Skeletal muscle tissue (tissue), 4 donors: ENCODE measurements around the gene APOL4. TPM values are rescaled to one million over a fixed set of nuclear protein-coding genes. Genes with fewer than 3 reads are reported as not detected.
A peak's percentile ranks its signal among the peaks of the same experiment; 100 is the strongest.
"Not testable (repeated sequence)": the region's sequence is repeated elsewhere in the genome, so short reads cannot be mapped to it uniquely, and the experiment has no call there.

Source experiments
- H3K27ac ChIP-seq: one replicate; pipeline ENCODE4 v1.7.0; 2013; ENCODE audit warnings: mild to moderate bottlenecking, low read depth, low read length, inconsistent platforms
- H3K27me3 ChIP-seq, 3 donors: one replicate each; pipeline ENCODE4 v1.7.0; 2013; ENCODE audit warnings: low read length in 3 of 3; ENCODE audit not compliant: control insufficient read depth in 3 of 3, insufficient read depth in 3 of 3
- H3K36me3 ChIP-seq, 3 donors: one replicate each; pipeline ENCODE4 v1.7.0; 2013; ENCODE audit warnings: low read length in 3 of 3; ENCODE audit not compliant: control insufficient read depth in 3 of 3, insufficient read depth in 3 of 3
- H3K4me1 ChIP-seq, 3 donors: one replicate each; pipeline ENCODE4 v1.7.0; 2013; ENCODE audit warnings: low read length in 3 of 3, mild to moderate bottlenecking in 3 of 3; ENCODE audit not compliant: control insufficient read depth in 3 of 3, insufficient read depth in 3 of 3
- H3K4me3 ChIP-seq, 3 donors: one replicate each; pipeline ENCODE4 v1.7.0; 2013; ENCODE audit warnings: low read length in 3 of 3
- H3K9ac ChIP-seq, 3 donors: one replicate each; pipeline ENCODE4 v1.7.0; 2013; ENCODE audit warnings: low read length in 3 of 3, mild to moderate bottlenecking in 3 of 3, moderate library complexity in 2 of 3, low read depth in 1 of 3
- H3K9me3 ChIP-seq, 3 donors: one replicate each; pipeline ENCODE4 v1.7.0; 2013; ENCODE audit warnings: low read length in 3 of 3; ENCODE audit not compliant: control insufficient read depth in 3 of 3
- total RNA-seq: library from RNA; depleted of rRNA; stranded (reverse); fragments of >200 nt; gene quantifications from one replicate; pipeline ENCODE4 v1.2.3, GENCODE V29; 2014
- donor health status: Osteomylitis.

Gene APOL4, protein sequence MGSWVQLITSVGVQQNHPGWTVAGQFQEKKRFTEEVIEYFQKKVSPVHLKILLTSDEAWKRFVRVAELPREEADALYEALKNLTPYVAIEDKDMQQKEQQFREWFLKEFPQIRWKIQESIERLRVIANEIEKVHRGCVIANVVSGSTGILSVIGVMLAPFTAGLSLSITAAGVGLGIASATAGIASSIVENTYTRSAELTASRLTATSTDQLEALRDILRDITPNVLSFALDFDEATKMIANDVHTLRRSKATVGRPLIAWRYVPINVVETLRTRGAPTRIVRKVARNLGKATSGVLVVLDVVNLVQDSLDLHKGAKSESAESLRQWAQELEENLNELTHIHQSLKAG
- 21.4 TPM for total RNA-seq

DNA sequence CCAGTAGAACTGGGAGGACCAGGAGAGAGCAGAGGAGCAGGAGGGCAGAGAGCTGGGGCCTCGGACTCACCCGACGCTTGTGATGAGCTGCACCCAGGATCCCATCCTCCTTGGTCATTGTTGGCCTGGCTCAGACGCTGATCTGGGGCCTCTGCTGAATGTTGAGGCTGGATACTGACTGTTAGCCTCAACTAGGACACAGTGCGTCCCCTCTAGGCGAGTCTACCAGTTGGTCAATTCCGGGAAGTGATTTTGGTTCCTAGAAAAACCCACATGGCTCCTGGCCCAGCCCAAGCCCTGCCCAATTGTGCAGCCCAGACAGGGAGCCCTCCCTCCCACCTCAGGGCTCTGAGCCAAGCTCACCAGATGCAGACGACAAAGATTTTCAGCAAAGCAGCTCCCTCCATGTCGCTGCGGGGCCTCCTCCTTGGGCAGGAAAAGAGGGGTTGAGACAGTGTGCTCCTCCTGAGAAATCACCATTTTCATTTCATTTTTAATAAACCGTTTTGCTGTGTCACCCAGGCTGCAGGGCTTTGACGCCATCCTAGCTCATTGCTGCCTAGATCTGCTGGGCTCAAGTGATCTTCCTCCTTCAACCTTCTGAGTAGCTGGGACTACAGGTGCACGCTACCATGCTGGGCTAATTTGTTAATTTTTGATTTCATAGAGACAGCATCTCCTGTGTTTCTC, at the start of gene APOL4:
Gene APOL4, minus strand, starts transcription at position 180 of the 690 bp plus-strand sequence. Its CDS starts 75 bp downstream, at position 105.
- Histone ChIP-seq H3K4me3 (peak within 1 kb of the TSS in 2 of 3 donors; percentile 52 to 54), H3K9ac (peak within 1 kb of the TSS in 2 of 3 donors; percentile 8 to 38), H3K36me3 (no peaks in the 10 kb centered on the region), H3K4me1 (peaks cover 22 to 34% (median 31%) of the 10 kb centered on the region in 3 donors), H3K9me3 (no peaks in the 10 kb centered on the region), H3K27ac (peak within 1 kb of the TSS; percentile 64), H3K27me3 (no peaks in the 10 kb centered on the region)

DNA sequence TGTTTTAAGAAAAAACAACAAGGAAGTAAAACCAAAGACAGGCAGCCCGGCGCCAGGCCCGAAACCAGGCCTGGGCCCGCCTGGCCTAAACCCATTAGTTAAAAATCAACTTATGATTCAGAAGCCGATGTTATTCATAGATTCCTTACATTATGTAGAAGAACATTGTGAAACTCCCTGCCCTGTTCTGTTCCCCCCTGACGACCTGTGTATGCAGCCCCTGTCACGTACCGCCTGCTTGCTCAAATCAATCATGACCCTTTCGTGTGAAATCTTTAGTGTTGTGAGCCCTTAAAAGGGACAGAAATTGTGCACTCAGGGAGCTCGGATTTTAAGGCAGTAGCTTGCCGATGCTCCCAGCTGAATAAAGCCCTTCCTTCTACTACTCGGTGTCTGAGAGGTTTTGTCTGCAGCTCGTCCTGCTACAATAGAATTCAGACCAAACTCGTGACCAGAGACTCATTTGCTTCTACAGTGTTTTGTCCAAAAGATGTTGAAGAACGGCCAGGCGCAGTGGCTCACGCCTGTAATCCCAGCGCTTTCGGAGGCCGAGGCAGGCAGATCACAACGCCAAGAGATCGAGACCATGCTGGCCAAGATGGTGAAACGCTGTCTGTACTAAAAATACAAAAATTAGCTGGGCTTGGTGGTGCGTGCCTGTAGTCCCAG, 48.8 kb upstream of the APOL4 start:
- not testable (repeated sequence) for H3K9me3 ChIP-seq, H3K4me3 ChIP-seq, H3K9ac ChIP-seq, H3K27ac ChIP-seq, H3K36me3 ChIP-seq, H3K27me3 ChIP-seq
- H3K4me1 ChIP-seq, result peaks cover 19 to 27% (median 25%) of the 10 kb centered on the region in 3 donors

DNA sequence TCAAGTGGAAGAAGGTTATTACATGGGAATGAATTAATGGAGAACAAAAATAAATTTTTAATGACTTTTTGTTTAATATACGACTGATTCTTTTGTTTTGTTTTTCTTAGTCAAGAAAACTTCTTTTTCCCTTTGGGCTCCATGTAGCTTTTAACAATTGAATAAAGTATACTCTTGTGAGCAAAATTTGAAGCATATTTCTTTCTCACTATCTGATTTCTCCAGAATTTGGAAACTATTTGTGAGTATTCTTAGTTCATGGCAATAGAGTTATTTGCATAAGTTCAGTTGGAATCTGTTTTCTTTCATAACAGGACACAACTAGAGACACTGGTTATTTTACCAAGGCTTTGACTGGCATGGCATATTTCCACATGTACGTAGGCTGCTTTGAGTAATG, 47.6 kb upstream of the APOL4 start:
- peaks cover 21 to 25% (median 24%) of the 10 kb centered on the region in 3 donors for H3K4me1 ChIP-seq
- no peak overlapping the region for H3K4me3 ChIP-seq
- H3K9me3 ChIP-seq, result no peaks in the 10 kb centered on the region

DNA sequence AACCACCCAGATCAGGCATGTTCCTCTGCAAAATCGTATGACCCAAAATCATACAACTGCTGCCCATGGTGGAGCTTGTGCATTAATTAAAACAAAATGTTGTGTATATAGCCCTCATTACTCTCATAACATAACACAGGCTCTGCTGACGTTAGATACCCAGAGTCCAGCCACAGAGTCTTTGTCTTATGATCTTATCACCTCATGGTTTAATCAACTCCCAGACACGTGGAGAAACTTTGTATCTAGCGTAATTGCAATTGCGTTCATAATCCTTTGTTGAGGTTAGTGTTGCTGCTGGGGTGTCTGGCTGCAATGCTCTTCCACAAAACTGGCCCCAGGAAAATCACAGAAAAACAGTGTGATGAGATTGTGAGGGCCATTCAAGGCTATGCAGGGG, 46.3 kb upstream of the APOL4 start:
- no peak overlapping the region for H3K4me3 ChIP-seq
- no peaks in the 10 kb centered on the region for H3K9me3 ChIP-seq
- no peak overlapping the region for H3K27ac ChIP-seq
- no peaks in the 10 kb centered on the region for H3K27me3 ChIP-seq
- H3K36me3 ChIP-seq, result no peaks in the 10 kb centered on the region
- peaks cover 18 to 26% (median 25%) of the 10 kb centered on the region in 3 donors for H3K4me1 ChIP-seq
- H3K9ac ChIP-seq, result no peak overlapping the region

More for the DNA sequence above, 47.6 kb upstream of the APOL4 start:
- peaks cover 0 to 3% (median 0%) of the 10 kb centered on the region in 3 donors for H3K27me3 ChIP-seq
- H3K36me3 ChIP-seq, result no peaks in the 10 kb centered on the region
- no peak overlapping the region for H3K27ac ChIP-seq
- no peak overlapping the region for H3K9ac ChIP-seq

DNA sequence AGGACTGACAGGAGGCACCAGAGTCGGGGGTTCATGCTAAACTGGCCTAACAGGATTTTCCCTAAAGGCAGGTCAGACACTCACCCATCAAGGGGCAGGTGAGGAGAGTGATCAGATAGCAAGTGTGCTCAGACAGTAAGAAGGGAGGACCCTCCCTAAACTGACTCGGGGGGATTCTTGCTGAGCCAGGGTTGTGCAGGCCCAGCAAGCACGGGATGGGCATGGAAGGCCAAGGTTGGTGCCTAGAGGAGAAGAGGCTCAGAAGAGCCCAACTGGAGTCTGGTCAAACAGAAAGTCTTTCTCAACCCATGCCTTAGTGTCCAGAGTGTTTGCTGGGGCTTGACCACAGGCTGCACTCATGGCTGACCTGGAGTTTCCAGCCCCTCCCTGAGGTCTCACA, 45.1 kb upstream of the APOL4 start:
- H3K36me3 ChIP-seq, result no peaks in the 10 kb centered on the region
- no peak overlapping the region for H3K27ac ChIP-seq
- H3K4me3 ChIP-seq, result no peak overlapping the region
- peaks cover 13 to 21% (median 20%) of the 10 kb centered on the region in 3 donors for H3K4me1 ChIP-seq
- no peaks in the 10 kb centered on the region for H3K27me3 ChIP-seq
- no peak overlapping the region for H3K9ac ChIP-seq
- no peaks in the 10 kb centered on the region for H3K9me3 ChIP-seq

DNA sequence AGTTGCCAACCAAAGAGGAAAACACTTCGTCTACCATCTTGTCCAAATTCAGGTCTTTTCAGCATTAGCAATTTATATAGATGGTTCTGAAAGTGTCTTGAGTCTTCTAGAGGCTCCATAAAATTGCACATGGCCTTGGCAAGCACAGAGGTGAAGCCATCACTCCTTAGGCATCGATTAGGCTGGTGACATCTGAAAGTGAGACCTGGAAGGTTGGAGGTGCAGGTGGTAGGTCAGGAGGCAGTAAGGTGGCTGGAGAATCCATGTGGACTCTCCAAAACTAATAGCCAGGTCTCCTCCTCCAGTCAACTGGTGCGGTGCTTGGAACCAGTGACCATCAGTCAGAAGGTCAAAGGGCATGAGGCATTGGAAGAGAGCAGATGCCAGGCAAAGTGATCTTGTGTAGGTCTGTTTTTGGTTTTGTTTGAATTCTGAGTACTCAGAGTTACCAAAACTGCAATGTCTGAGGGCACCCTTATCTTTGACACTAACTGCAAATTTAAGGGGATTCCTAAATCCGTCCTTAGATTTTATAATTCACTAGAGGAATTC, 44.3 kb upstream of the APOL4 start:
- H3K27ac ChIP-seq, result no peak overlapping the region
- H3K36me3 ChIP-seq, result no peaks in the 10 kb centered on the region

DNA sequence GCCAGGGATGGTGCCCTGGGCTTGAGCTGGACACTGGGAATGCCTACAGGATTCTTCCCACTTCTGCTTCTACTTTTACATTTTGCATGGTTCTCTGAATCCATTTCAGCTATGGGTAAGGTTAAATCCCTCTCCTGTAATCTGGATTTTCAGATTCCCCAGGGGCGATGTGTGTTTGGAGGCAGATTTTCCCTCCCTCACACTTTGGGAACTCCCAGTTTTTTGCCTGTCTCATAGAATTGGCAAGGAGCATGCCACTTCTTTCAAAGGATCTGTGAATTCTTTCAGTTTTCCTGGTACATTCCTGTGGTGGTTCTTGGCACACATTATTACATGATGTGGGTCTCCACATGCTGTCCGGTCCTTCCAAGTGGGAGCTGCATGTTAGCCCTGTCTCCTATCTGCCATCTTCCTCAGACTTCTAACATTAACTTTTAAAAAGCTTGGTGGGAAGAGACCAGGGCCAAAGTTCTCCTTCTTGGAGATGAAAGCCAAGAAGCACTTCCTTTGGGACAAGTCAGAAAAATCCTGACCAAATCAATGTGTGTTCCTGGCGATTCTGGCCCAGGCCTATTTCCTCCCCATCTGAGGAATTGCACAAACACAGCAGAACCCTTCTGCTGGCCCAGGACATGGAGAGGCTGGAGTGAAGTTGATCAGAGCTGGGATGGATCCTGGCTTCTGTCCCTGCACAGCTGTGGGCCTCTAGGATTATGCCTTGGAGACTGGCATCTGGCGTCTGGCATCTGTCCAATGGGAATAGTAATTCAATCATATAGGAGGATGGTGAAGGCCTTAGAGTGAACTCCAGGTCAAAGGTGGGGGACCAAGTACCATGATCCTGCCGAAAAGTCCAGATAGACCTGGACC, 43.1 kb upstream of the APOL4 start:
- Histone ChIP-seq H3K27me3 (no peaks in the 10 kb centered on the region), H3K4me3 (no peak overlapping the region), H3K36me3 (no peaks in the 10 kb centered on the region), H3K9me3 (no peaks in the 10 kb centered on the region), H3K27ac (no peak overlapping the region), H3K9ac (peak overlapping the region in 1 of 3 donors; percentile 45), H3K4me1 (peaks cover 16 to 24% (median 23%) of the 10 kb centered on the region in 3 donors)

More for the DNA sequence above, 44.3 kb upstream of the APOL4 start:
- Histone ChIP-seq H3K4me1 (peaks cover 13 to 21% (median 20%) of the 10 kb centered on the region in 3 donors), H3K9ac (no peak overlapping the region), H3K27me3 (no peaks in the 10 kb centered on the region), H3K9me3 (no peaks in the 10 kb centered on the region), H3K4me3 (no peak overlapping the region)

DNA sequence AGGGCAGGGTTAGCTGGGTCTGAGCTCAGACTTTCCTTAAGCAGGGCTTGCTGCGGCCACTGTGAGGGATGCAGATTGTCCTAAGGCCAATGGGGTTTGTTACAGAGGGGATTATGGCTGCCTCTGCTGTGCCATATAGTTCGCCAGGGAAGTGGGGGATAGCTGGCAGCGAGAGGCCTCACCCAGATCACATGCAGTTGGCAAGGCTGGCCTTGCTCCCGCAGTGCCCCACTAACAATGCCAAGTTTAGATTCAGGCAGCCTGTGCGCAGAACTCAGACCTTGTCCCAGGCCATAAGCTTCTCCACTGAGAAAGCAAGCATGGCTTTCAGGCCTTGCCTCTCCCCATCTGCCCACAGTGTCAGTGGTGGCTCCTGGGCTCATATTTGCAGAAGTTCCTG, 42.4 kb upstream of the APOL4 start:
- Histone ChIP-seq H3K4me1 (peaks cover 19 to 29% (median 27%) of the 10 kb centered on the region in 3 donors), H3K27ac (peak overlapping the region; percentile 28), H3K4me3 (peak overlapping the region in 1 of 3 donors; percentile 6), H3K36me3 (peaks cover 0 to 2% (median 0%) of the 10 kb centered on the region in 3 donors), H3K9ac (peak overlapping the region in 2 of 3 donors; percentile 8 to 45), H3K27me3 (no peaks in the 10 kb centered on the region), H3K9me3 (no peaks in the 10 kb centered on the region)
